ENCODE data around the gene EFCAB6. TPM values are rescaled to one million over a fixed set of nuclear protein-coding genes. Genes with fewer than 3 reads are reported as not detected.

Gene EFCAB6
- total RNA-seq, 1 donor from 2014 or later, result 8.6 TPM

DNA sequence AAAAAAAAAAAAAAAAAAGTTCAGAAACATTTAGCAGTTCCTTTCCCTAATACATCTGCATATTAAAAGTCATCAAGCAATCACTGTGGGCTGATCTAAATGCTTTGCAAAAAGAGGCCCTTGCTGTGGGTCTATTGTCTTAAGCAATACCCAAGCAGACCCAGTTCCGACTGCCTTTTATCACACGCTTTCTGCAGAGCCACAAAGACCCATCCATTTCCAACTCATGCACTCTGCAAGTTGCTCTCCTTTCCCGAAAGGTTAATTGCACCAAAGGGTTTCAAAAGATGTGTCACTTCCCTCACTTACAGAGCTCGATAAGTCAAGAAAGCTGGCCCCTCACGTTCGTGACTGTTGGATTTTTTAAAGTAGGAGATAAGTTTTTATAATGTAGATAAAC is 261.4 kb downstream of the EFCAB6 start:
- H3K36me3 ChIP-seq, result no peaks in the 10 kb centered on the region

DNA sequence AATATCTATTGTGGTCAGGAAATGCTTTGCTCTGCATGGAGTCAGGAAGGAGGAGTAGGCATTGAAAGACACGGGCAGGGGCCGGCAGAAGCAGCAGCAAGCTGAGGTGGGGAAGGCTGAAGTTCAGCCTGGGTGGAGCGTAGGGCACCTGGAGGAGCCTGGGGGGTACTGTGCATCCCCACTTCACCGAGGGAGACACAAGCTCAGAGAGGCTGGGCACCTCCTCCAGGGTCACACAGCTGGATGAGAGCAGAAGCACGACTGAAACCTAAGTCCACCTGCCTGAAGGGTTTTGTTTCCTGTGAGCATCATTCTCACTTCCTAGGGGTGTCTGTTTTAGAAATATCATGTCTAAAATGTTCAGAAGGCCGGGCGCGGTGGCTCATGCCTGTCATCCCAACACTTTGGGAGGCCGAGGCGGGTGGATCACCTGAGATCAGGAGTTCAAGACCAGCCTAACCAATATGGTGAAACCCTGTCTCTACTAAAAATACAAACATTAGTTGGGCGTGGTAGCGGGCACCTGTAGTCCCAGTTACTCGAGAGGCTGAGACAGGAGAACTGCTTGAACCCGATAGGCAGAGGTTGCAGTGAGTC is 262.0 kb downstream of the EFCAB6 start:
- intact Hi-C loops (cut with DNase I), result no loop called here
- no peaks in the 10 kb centered on the region for H3K27me3 ChIP-seq
- H3K4me3 ChIP-seq, result no peak overlapping the region
- no peak overlapping the region for H3K27ac ChIP-seq
- TF ChIP-seq, protein P1, sequence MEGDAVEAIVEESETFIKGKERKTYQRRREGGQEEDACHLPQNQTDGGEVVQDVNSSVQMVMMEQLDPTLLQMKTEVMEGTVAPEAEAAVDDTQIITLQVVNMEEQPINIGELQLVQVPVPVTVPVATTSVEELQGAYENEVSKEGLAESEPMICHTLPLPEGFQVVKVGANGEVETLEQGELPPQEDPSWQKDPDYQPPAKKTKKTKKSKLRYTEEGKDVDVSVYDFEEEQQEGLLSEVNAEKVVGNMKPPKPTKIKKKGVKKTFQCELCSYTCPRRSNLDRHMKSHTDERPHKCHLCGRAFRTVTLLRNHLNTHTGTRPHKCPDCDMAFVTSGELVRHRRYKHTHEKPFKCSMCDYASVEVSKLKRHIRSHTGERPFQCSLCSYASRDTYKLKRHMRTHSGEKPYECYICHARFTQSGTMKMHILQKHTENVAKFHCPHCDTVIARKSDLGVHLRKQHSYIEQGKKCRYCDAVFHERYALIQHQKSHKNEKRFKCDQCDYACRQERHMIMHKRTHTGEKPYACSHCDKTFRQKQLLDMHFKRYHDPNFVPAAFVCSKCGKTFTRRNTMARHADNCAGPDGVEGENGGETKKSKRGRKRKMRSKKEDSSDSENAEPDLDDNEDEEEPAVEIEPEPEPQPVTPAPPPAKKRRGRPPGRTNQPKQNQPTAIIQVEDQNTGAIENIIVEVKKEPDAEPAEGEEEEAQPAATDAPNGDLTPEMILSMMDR (IDR thresholded peaks at IDR 0.05), result no peak
- no peaks in the 10 kb centered on the region for H3K4me1 ChIP-seq
- DNase-seq (ENCODE audit: low spot score in 2 of 2), result no peak
- H3K36me3 ChIP-seq, result no peaks in the 10 kb centered on the region
- H3K9me3 ChIP-seq, result no peaks in the 10 kb centered on the region

More for the DNA sequence above, 261.4 kb downstream of the EFCAB6 start:
- peak in 1 of 2 donors; percentile 35 for DNase-seq (ENCODE audit: low spot score in 2 of 2)
- no peaks in the 10 kb centered on the region for H3K4me1 ChIP-seq
- intact Hi-C loops (cut with DNase I), result no loop called here
- no peaks in the 10 kb centered on the region for H3K27me3 ChIP-seq
- no peaks in the 10 kb centered on the region for H3K9me3 ChIP-seq
- TF ChIP-seq, protein P1 (IDR thresholded peaks at IDR 0.05), result no peak
- no peak overlapping the region for H3K27ac ChIP-seq
- no peak overlapping the region for H3K4me3 ChIP-seq

DNA sequence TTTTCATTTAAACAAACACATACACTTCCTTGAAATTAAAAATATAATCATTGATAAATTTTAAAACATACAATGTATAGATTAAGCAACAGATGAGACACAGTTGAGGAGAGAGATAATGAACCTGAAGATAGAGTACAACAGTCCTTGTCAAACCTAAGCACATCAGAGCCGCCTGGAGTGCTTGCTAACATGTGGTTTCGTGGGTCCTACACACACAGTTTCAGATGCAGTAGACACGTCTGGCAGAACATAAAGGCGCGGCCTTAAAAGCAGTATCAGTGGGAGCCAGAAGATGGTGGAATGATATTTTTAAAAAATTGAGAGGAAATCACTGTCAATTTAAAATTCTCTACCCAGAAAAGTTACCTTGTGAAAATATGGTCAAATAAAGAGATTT is 265.9 kb downstream of the EFCAB6 start:
- Histone ChIP-seq H3K36me3 (no peaks in the 10 kb centered on the region), H3K9me3 (no peaks in the 10 kb centered on the region), H3K27me3 (no peaks in the 10 kb centered on the region), H3K4me1 (no peaks in the 10 kb centered on the region), H3K4me3 (no peak overlapping the region), H3K27ac (no peak overlapping the region)
- DNase-seq (ENCODE audit: low spot score in 2 of 2), result no peak
- TF ChIP-seq, protein P1 (IDR thresholded peaks at IDR 0.05), result no peak
- intact Hi-C loops (cut with DNase I), result no loop called here

DNA sequence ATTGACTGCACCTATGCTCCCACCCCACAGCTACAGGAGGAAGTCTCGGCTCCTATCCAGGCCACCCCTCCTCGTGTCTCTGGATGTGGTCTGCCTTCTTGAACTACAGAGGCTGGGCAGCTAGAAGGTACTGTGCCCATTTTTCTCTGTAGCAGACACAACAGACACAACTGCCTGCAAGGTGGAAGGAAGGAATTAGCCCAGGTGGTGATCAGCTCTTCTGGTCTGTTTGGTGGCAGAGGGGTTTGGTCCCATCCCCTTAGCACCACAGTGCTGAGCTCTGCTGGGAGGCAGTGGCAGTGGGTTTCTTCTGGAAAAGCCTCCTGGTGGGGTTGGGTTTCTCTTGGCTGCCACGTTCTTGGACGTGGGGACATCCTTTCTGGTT is 267.8 kb downstream of the EFCAB6 start:
- H3K27ac ChIP-seq, result no peak overlapping the region
- H3K36me3 ChIP-seq, result no peaks in the 10 kb centered on the region
- no peak overlapping the region for H3K4me3 ChIP-seq
- TF ChIP-seq, protein P1 (IDR thresholded peaks at IDR 0.05), result no peak
- intact Hi-C loops (cut with DNase I), result no loop called here
- H3K27me3 ChIP-seq, result no peaks in the 10 kb centered on the region
- no peaks in the 10 kb centered on the region for H3K9me3 ChIP-seq
- no peaks in the 10 kb centered on the region for H3K4me1 ChIP-seq
- DNase-seq (ENCODE audit: low spot score in 2 of 2), result no peak

DNA sequence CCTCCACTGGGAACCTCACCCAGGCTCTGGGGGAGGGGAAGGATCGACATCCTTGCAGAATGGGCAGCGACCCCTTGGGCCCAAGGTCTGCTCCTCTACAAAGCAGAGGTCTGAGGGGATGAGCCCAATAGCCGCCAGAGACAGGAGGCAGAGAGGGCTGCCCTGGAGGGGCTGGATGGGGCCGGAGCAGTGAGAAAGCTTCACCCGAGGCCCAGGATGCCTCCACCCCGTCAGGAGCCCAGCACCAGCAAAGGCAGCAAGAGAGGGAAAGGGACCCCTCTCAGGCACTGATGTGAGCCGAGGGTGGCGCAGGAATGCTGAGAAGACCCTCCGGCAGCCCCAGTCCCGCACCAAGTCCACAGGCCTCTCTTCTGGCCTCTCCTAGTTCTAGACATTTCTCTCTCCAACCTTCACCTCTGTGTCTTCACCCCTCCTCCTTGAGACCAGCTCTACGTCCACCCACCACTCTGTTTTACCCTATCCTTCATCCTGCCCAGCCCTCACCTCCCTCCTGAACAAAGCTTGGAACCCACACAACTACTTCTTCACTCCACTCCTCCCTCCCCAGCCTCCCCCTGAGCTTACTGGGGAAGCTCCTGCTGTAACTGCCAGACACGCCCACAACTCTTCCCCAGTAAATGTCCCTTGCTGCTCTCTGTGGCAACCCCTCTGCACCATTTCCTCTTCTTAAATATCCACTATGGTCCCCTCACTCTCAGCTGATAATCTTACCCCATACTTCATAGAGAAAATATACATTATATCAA is 268.4 kb downstream of the EFCAB6 start:
- Histone ChIP-seq H3K27me3 (no peaks in the 10 kb centered on the region), H3K27ac (no peak overlapping the region), H3K9me3 (no peaks in the 10 kb centered on the region), H3K4me3 (no peak overlapping the region), H3K4me1 (no peaks in the 10 kb centered on the region), H3K36me3 (no peaks in the 10 kb centered on the region)
- intact Hi-C loops (cut with DNase I), result no loop called here
- DNase-seq (ENCODE audit: low spot score in 2 of 2), result no peak
- TF ChIP-seq, protein P1 (IDR thresholded peaks at IDR 0.05), result no peak
